GM12874 (cell line): ENCODE data around the gene GNAT2.

Experiments
- CTCF ChIP-seq: IDR thresholded peaks from 2 replicates; pipeline ENCODE4 v1.5.1; 2011; ENCODE audit warnings: low read depth, mild to moderate bottlenecking, control low read depth, low read length, moderate library complexity; ENCODE audit not compliant: insufficient read depth

The GNAT2 gene

GRCh38 chr1:109652402-109652801 lies 33.0 kb upstream of the GNAT2 start:
- no peak for TF ChIP-seq CTCF

- TF ChIP-seq CTCF: no peak
Observed at GRCh38 chr1:109650609-109651008, 31.2 kb upstream of the GNAT2 start.

- TF ChIP-seq CTCF: no peak
Observed at GRCh38 chr1:109649491-109649914, 30.1 kb upstream of the GNAT2 start.

- TF ChIP-seq CTCF: no peak
Observed at GRCh38 chr1:109644670-109645069, 25.3 kb upstream of the GNAT2 start.

GRCh38 chr1:109643385-109644230 lies 24.2 kb upstream of the GNAT2 start:
- peak; percentile 95 for TF ChIP-seq CTCF

- TF ChIP-seq CTCF: no peak
Observed at GRCh38 chr1:109642626-109643025, 23.2 kb upstream of the GNAT2 start.

GRCh38 chr1:109641861-109642260 lies 22.4 kb upstream of the GNAT2 start:
- TF ChIP-seq CTCF: no peak
